ENCODE results near the gene TUBA1C.
"Not testable (repeated sequence)": the region's sequence is repeated elsewhere in the genome, so short reads cannot be mapped to it uniquely, and the experiment has no call there.

Gene TUBA1C

DNA sequence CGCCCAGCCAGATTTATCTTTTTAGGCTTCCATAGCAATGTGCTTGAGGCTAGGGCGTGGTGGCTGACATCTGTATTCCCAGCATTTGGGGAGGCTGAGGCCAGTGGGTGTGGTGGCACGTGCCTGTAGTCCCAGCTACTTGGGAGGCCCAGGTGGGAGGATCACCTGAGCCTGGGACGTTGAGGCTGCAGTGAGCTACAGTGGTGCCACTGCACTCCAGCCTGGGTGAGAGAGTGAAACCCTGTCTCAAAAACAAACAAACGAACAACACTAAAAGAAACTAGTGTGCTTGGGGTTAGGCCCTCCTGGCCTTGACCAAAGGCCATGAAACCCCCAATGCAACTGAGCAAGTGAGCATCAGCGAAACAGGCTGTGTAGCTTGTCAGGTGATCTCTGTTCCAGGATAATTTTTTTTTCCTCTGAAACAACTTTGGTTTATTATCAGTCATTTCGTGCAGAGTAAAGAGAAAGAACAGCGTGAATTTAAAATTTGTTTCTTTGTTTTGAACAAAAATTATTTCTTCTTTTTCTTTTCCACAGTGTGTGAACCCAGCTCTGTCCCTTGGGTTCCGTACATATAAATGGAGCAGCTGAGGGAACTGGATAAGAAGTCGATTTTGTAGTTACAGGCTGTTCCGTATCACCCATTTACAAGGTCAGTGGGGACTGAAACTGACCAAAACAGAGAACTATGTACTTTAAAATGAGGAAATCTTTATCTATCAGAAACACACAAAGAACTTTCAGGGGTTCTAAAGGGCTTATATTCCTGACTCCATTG, 8.8 kb upstream of the TUBA1C start:
- DNase-seq (ENCODE audit: low spot score), result no peak

DNA sequence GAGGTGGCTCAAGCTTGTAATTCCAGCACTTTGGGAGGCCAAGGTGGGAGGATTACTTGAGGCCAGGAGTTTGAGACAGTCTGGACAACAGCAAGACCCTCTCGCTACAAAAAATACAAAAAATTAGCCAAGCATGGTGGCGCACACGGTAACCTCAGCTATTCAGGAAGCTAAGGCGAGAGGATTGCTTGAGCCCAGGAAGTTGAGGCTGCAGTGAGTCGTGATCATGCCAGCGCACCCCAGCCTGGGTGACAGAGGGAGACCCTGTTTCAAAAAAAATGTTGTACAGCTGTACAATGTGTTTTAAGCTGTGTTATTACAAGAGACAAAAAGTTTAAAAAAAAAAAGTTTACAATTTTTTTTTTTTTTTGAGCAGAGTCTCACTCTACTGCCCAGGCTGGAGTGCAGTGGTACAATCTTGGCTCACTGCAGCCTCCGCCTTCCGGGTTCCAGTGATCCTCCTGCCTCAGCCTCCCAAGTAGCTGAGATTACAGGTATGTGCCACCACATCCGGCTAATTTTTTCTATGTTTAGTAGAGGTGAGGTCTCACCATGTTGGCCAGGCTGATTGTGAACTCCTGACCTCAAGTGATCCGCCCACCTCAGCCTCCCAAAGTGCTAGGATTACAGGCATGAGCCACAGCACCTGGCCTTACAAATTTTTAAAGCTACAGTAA, 7.2 kb upstream of the TUBA1C start:
- DNase-seq (ENCODE audit: low spot score), result not testable (repeated sequence)

DNA sequence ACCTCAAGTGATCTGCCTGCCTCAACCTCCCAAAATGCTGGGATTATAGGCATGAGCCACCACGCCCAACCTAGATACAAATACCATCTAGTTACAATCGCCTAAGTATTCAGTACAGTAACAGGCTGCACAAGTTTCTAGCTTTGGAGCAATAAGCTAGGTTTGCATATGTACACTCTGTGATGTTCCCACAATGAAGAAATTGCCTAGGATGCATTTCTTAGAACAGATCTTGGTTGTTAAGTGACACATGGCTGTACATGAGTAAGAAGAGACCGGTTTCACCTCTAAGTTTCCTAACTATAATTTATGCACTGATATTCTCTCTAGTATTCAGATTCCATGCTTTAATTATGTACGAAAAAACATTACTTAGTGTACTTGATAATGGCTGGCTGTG, 5.4 kb upstream of the TUBA1C start:
- no peak for DNase-seq (ENCODE audit: low spot score)

DNA sequence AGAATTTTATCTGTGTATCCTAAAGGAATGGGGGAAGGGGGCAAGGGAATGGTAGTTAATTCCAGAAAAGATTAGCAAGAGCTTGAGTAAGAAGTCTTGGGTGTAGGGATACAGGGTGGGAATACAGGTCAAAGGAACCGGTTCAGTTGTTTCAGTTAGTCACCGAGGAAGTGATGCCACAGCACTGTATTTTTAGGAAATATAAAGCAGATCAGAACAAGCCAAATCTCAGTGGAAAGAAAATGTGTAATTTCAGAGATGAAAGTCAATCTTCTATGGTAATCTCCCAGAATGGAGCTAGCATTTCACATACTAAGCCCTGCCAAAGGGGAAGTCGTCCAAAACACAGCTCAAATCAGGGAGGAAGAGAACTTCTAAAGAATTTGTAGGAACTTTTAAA, 4.7 kb upstream of the TUBA1C start:
- DNase-seq (ENCODE audit: low spot score), result no peak

DNA sequence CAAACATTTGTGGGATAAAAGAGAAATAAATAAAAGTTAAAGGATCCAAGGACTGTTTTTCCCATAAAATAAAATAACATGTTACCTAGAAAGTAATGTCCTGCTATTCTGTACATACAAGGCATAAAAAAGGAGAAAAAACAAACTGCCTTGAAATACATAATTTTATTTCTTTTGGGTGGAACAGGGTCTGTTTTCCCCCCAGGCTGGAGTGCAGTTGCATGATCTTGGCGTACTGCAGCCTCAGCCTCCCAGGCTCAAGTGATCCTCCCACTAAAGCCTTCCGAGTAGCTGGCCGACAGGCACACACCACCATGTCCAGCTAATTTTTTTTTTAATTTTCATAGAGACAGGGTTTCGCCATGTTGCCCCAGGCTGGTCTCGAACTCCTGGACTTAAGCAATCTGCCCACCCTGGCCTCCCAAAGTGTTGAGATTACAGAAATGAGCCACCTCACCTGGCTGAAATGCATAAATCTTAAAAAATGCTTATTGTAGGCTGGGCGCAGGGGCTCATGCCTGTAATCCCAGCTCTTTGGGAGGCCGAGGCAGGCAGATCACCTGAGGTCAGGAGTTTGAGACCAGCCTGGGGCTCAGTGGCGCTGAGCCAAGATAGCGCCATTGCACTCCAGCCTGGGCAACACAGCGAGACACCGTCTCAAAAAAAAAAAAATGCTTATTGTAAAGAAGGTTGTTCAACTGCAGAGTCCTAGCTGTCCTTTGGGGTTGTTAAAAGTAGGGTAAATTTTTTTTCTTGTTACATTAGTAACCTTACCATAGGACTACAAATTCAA, 4.1 kb upstream of the TUBA1C start:
- DNase-seq (ENCODE audit: low spot score), result no peak

DNA sequence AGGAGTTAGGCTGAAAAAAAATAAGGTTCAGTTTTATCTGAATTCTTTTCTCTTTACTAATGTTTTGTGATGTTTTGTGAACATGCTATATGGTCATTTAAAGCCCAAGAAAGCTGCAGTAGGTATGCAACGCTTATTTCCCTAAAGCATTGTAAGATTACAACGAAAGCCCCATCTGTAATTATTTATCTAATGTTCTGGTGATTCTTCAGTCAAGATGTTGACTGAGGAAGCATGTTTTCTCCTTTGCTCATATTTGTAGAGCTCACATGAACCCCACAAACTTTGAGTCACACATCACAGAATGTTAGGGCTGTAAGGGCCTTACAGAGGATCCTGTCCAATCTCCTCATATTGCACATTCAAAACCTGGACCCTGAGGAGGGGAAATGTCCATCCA, 3.2 kb upstream of the TUBA1C start:
- no peak for DNase-seq (ENCODE audit: low spot score)

DNA sequence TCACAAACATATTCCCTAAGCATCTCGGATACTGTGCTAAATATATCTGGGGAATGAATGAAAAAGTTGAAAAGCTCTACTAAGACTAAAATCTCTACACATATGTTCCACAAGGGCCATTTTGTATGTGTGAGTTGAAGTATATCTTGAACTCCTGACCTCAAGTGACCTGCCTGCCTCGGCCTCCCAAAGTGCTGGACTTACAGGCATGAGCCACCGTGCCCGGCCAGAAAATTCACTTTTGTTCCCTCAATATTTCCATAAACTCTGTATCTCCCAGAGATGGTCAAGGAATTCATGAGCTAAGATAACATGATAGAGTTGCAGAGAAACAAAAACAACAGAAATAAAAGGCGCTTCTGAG, 1.5 kb upstream of the TUBA1C start:
- no peak for DNase-seq (ENCODE audit: low spot score)

DNA sequence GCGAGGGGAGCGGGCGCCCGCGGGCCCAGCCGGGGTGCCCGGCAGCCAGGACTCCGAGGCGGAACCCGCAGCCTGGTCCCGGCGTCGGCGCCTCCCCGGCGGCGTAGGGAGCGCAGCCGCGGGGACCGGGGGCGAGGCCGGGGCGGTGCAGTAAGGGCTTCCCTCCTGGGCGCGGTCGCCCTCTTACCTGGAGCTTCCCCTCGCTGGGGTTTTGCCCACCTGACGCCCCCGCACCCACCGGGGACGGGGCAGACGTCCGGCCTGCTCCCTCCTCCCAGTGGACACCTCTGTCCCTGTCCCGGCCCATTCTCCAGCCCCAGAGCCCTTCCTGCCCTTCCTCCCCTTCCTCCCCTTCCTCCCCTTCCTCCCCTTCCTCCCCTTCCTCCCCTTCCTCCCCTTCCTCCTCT, 413 bp upstream of the TUBA1C start:
- no peak for DNase-seq (ENCODE audit: low spot score)

DNA sequence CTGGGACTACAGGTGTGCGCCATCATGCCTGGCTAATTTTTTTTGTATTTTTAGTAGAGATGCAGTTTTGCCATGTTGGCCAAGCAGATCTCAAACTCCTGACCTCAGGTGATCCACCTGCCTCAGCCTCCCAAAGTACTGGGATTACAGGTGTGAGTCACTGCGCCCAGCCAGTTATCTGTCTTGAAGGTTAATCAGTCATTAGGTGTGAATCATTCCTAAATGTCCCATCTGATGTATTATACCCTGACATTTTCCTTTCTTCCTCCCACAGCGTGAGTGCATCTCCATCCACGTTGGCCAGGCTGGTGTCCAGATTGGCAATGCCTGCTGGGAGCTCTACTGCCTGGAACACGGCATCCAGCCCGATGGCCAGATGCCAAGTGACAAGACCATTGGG, 4.3 kb downstream of the TUBA1C start:
- DNase-seq (ENCODE audit: low spot score), result not testable (repeated sequence)

DNA sequence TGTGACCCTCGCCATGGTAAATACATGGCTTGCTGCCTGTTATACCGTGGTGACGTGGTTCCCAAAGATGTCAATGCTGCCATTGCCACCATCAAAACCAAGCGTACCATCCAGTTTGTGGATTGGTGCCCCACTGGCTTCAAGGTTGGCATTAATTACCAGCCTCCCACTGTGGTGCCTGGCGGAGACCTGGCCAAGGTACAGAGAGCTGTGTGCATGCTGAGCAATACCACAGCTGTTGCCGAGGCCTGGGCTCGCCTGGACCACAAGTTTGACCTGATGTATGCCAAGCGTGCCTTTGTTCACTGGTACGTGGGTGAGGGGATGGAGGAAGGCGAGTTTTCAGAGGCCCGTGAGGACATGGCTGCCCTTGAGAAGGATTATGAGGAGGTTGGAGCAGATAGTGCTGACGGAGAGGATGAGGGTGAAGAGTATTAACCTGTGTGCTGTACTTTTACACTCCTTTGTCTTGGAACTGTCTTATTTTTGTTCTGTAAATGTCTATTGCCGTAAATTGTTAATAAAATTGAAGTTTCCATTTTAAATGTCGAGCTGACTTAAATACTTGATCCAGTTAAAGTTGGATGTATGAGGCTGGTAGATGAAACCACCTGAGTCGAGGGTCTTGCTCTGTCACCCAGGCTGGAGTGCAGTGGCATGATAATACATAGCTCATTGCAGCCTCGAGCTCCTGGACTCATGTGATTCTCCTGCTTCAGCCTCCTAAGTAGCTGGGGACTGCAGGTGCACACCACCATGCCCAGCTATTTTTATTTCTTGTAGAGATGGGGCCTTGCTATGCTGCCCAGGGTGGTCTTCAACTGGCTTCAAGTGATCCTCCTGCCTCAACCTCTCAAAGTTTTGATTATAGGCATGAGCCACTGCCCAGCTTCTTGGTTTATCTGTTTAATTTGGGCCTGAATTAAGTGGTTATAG, 8.2 kb downstream of the TUBA1C start:
- DNase-seq (ENCODE audit: low spot score), result no peak

DNA sequence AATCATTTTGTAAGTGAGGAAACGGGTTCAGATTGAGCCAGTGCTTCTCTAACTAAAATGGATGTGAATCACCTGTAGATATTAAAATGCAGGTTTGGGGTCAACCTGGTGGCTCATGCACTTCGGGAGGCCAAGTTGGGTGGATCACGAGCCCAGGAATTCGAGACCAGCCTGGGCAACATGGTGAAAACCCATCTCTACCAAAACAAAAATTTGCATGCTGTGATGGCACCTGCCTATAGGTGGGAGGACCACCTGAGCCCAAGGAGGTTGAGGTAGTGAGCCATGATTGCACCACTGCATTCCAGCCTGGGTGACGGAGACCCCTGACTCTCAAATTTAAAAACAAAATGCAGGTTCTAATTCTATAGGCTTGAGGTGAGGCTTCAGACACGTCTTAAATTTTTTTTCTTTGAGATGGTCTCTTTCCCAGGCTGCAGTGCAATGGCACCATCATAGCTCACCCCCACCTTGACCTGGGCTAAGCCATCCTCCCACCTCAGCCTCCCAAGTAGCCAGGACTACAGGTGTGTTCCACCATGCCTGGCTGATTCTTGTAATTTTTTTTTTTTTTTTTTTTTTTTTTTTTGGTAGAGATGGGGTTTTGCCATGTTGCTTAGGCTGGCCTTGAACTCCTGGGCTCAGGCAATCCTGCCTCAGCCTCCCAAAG, 9.0 kb downstream of the TUBA1C start:
- no peak for DNase-seq (ENCODE audit: low spot score)

DNA sequence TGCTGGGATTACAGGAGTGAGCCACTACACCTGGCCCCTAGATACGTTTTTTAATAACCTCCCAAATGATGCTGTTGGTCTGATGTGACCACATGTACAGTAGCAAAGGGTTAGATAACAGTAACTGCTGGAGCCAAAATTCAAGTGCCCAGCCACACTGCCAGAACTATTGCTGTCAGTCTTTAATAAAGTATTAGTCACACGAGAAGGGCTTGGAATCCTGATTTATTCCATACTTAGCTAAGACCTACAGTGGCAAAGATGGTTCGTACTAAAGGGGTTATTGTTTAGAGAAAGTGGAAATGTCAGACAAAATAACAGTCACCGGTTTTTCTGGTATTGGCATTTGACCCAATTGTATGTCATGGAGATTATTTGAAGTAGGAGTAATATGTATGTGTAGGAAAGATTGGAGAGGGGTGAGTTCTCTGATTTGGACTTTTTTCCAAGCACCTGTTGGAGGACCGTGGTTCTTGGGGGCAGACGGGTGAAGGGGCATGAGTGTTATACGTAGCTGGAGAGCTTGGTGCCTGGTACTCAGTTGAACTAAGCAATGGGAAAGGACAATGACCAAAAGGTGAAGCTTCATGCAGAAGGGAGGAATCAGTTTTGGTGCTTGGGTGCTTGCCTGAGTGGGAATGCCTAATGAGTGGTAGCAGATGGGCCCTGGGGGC, 9.7 kb downstream of the TUBA1C start:
- no peak for DNase-seq (ENCODE audit: low spot score)

DNA sequence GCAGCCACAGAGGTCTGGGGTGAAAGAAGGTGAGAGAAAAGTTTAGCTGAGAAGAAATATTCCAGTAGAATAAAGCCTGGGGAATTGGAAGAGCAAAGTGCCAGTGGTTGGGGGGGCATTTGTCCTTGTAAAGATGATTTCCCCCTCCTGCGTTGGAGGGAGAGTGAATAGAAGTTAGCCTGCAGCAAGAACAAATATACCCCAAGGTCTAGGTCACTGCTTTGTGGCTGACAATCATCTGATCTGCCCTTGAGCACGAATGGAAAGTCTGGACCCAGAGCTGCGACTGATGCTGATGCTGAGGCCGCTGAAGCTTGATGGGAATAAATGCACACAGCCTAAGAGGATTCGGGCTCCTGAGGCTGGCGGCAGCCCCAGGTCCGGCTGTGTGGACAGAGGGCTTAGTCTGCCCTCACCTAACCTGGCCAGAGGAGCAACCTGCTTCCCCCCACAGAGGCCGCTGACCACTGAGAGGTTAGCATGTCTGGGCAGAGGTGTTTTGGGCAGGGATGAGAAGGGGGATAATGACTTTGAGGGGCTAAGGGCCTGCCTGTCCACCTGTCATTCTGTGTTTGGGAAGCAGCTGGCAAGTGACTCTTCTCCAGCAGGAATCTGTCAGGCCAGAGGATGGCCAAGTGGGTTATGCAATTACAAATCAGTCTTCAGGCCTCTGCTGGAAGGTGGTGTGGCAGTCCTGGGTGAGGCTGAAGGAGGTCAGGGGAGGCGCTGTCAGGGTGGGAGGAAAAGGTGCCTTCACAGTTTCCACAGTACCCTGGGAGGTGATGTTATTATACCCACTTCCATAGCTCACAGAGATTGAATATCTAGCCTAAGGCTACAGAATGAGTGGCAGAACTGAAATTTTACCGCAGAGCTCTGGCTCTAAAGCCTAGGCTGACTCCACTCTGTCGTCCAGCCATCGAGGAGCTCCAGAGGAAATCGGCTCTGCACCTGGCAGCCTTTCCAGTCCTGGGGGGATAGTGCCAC, 11.7 kb downstream of the TUBA1C start:
- no peak for DNase-seq (ENCODE audit: low spot score)

DNA sequence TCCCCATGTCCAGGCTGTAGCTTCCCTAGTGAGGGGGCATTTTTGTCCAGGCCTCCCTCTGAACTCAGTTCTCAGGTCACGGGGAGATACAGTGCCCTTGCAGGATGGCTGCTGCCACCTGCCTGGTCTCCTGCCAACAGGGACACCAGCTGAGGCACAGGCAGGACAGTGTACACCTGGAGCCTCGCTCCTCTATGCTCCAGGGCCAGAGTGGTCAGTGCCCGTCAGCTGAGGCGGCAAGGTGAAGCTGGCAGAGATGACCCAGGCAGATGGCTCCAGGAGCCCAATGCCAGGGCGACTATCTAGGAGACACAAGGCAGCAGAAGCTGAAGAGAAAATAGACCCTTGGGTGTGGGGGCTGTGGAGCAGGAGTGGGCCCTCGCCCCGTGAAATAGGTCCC, 12.6 kb downstream of the TUBA1C start:
- no peak for DNase-seq (ENCODE audit: low spot score)

DNA sequence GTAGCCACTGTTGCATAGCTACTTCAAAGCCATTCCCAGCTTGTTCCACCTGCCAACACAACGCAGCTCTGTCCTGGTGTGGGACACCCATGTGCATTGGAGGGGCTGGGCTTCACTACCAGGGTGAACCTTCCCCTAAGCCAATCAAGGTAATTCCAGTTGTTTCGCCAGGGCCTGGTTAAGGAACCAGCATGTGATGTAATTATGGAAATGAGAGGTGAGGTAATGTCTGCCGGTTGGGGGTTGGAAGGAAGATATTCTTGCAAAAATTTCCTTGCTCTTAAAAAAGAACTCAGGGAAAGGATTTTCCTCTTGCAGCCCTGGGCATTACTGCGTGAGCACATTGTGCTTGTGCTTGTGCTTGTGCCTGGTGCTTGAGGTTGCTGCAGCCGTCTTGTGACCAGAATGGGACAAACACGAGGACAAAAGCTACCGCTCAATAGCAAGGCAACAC, 14.9 kb downstream of the TUBA1C start:
- no peak for DNase-seq (ENCODE audit: low spot score)

DNA sequence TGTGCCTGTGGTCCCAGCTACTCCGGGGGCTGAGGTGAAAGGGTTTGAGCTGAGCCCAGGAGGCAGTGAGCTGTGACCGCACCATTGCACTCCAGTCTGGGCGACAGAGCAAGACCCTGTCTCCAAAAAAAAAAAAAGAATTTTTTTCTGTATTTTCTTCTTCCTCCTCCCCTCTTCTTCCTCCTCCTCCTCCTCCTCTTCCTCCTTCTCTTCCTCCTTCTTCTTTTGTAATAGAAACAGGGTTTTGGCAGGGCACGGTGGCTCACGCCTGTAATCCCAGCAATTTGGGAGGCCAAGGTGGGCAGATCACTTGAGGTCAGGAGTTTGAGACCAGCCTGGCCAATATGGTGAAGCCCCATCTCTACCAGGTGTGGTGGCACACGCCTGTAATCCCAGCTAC, 15.7 kb downstream of the TUBA1C start:
- not testable (repeated sequence) for DNase-seq (ENCODE audit: low spot score)

DNA sequence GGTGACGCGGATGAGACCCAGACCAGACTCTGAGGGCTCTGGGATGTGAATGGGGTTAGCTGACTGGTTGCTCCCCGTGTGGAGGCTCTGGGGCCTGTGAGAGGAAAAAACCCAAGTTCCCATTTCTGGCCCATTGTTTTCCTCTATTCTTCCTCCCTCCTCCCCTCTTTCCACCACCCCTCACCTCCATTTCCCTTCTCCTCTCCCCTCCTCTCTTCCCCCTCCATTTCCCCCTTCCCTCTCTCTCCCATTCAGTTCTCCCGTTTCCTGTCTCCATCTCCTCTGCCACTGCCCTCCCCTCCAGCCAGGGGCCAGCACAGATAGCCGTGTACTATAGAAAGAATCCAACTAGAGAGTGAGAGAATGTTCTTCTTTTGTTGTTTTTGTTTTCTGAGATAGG, 17.4 kb downstream of the TUBA1C start:
- no peak for DNase-seq (ENCODE audit: low spot score)

DNA sequence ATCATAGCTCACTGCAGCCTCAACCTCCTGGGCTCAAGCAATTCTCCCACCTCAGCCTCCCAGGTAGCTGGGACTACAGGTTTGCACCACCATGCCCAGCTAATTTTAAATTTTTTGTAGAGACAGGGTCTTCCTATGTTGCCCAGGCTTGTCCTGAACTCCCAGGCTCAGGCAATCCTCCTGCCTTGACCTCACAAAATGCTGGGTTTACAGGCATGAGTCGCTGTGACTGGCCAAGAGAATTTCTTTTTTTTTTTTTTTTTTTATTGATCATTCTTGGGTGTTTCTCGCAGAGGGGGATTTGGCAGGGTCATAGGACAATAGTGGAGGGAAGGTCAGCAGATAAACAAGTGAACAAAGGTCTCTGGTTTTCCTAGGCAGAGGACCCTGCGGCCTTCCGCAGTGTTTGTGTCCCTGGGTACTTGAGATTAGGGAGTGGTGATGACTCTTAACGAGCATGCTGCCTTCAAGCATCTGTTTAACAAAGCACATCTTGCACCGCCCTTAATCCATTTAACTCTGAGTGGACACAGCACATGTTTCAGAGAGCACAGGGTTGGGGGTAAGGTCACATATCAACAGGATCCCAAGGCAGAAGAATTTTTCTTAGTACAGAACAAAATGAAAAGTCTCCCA, 18.0 kb downstream of the TUBA1C start:
- DNase-seq (ENCODE audit: low spot score), result not testable (repeated sequence)
